Brain microvascular endothelial cell (primary cell): ENCODE data around the gene PPARA.

ENCODE experiments used
- DNase-seq: peaks from one replicate; pipeline ENCODE4 v3.0.0-alpha.2; 2020
- H3K27ac ChIP-seq: fragments of 250-450 bp; sonication (Bioruptor Pico); 2 replicates; pipeline ENCODE4 v1.5.1; 2020; ENCODE audit warnings: mild to moderate bottlenecking, moderate library complexity
- H3K27me3 ChIP-seq: fragments of 250-450 bp; sonication (Bioruptor Pico); replicated peaks from 2 replicates; pipeline ENCODE4 v1.5.1; 2020; ENCODE audit warnings: mild to moderate bottlenecking
- H3K36me3 ChIP-seq: fragments of 250-450 bp; sonication (Bioruptor Pico); replicated peaks from 2 replicates; pipeline ENCODE4 v1.5.1; 2020; ENCODE audit warnings: mild to moderate bottlenecking
- H3K4me3 ChIP-seq: 2 replicates; pipeline ENCODE4 v1.5.1; 2011; ENCODE audit warnings: low read depth, mild to moderate bottlenecking, control low read depth, low read length, moderate library complexity
- in situ Hi-C: cut with HindIII; loops from 2 replicates; pipeline ENCODE4 v1.10.0; 2017; ENCODE audit warnings: low sequenced_read_pairs, low pct_ligation_motif_present
- TF ChIP-seq, protein P1 (sequence below): IDR thresholded peaks from 2 replicates; pipeline ENCODE4 v1.5.1; 2011; ENCODE audit warnings: low read depth, mild to moderate bottlenecking, moderate library complexity, low read length, control low read depth, inconsistent platforms; ENCODE audit errors: missing control alignments

Gene PPARA

GRCh38 chr22:46107753-46108563, 42.4 kb upstream of the PPARA start:
- no peak for DNase-seq
- H3K36me3 ChIP-seq: peaks cover 21% of the 10 kb centered on the region
- H3K4me3 ChIP-seq: no peak overlapping the region
- H3K27ac ChIP-seq: no peak overlapping the region
- no peaks in the 10 kb centered on the region for H3K27me3 ChIP-seq
- TF ChIP-seq, protein P1, sequence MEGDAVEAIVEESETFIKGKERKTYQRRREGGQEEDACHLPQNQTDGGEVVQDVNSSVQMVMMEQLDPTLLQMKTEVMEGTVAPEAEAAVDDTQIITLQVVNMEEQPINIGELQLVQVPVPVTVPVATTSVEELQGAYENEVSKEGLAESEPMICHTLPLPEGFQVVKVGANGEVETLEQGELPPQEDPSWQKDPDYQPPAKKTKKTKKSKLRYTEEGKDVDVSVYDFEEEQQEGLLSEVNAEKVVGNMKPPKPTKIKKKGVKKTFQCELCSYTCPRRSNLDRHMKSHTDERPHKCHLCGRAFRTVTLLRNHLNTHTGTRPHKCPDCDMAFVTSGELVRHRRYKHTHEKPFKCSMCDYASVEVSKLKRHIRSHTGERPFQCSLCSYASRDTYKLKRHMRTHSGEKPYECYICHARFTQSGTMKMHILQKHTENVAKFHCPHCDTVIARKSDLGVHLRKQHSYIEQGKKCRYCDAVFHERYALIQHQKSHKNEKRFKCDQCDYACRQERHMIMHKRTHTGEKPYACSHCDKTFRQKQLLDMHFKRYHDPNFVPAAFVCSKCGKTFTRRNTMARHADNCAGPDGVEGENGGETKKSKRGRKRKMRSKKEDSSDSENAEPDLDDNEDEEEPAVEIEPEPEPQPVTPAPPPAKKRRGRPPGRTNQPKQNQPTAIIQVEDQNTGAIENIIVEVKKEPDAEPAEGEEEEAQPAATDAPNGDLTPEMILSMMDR: no peak
- in situ Hi-C loops: no loop called here

- peaks cover 23% of the 10 kb centered on the region for H3K36me3 ChIP-seq
- no peak overlapping the region for H3K27ac ChIP-seq
- TF ChIP-seq, protein P1: peak; percentile 26
- no peaks in the 10 kb centered on the region for H3K27me3 ChIP-seq
- H3K4me3 ChIP-seq: no peak overlapping the region
- no peak for DNase-seq
- in situ Hi-C loops: no loop called here
Measured at GRCh38 chr22:46108564-46109473, 41.5 kb upstream of the PPARA start.

DNA sequence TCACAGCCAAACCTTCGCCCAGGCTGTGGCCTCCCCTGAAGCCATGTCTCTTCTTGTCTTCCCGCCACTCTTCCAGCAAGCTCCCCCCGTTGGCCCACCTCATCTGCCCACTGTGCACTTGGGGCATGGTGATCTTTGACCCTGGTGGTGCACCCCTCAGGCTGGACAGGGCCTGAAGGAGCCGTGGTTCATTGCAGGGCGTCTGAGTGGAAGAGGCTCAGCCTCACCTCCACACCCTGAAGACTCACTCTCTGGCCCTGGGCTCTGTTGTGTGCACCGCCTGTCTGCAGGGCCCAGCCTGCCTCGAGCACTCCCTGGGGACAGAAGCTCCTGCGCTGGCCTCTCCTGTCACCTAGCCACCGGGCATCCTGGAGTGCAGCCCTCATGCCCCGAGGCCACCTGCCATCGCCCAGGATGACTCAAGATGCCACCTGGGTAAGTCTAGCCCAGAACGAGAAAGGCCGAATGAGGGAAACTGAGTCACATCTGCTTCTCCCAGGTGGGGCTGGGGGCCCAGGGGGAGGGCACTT, 40.8 kb upstream of the PPARA start:
- H3K27me3 ChIP-seq: no peaks in the 10 kb centered on the region
- in situ Hi-C loops: no loop called here
- H3K27ac ChIP-seq: no peak overlapping the region
- DNase-seq: no peak
- no peak overlapping the region for H3K4me3 ChIP-seq
- TF ChIP-seq, protein P1: no peak
- peaks cover 23% of the 10 kb centered on the region for H3K36me3 ChIP-seq

- H3K36me3 ChIP-seq: peaks cover 23% of the 10 kb centered on the region
- peak; percentile 24 for DNase-seq
- no peaks in the 10 kb centered on the region for H3K27me3 ChIP-seq
- in situ Hi-C loops: no loop called here
- H3K27ac ChIP-seq: no peak overlapping the region
- no peak overlapping the region for H3K4me3 ChIP-seq
- TF ChIP-seq, protein P1: no peak
Measured at GRCh38 chr22:46110215-46110614, 40.1 kb upstream of the PPARA start.

DNA sequence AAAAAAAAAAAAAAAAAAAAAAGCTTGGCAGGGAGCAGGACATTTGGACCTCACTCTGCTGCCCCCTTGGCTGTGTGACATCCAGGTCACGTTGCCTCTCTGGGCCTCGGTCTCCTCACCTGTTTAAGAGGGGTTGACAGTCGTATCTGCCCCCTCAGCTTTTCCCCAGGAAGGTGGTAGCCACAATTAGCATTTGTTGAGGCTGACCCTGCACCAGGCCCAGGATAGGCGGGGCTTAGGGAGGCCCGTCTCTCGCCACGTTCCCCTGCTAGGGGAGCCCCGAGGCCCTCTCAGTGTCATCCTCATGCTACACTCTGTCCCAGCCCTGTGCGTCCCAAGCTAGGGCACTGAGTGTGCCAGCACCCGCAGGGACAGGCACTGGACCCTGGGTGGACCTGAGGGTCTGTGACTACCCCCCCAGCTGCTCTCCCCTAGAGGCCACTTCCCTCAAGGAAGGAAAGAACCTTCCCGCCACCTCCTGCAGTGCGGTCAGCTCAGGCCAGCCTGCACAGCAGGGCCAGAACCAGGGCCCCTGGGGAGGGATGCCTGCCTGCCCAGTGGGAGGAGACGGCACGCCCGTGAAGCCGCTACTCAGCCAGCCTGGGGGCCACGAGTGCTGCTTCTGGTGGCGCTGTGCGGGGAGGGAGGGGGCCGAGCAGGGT, 38.5 kb upstream of the PPARA start:
- peaks cover 19% of the 10 kb centered on the region for H3K36me3 ChIP-seq
- H3K4me3 ChIP-seq: no peak overlapping the region
- H3K27ac ChIP-seq: no peak overlapping the region

More for the DNA sequence above, 38.5 kb upstream of the PPARA start:
- in situ Hi-C loops: no loop called here
- DNase-seq: no peak
- TF ChIP-seq, protein P1: peak; percentile 3
- no peaks in the 10 kb centered on the region for H3K27me3 ChIP-seq
